ENCODE measurements around the gene RNF8.

Gene RNF8

DNA sequence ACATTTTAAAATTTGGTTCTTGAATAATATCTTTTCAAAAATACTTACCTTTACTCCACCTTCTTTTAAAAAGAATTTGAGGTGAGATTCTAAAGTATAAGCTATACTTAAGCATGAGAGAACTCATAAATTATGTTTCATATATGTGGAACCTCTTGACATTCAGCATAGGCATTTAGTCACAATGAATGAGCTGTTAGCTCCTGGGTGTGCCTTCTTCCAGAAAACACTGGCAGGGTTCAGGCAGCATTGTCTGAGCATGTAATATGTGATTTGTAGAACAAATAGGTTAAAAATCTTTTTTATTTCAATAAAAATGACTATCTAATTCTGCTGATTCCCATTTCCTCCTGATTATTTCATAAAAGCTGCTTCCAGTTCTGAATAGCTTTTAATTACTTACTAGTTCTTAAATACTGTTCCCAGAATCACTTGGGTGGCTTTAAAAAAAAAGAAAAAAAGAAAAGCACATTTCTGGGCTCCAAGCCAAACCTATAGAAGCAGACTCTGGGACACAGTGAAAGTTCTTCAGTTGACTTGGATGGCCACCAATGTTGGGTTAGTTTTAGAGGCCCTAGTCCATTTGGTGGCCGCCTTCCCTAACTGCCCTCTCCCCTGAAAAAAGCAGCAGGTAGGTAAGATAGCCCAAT lies 20.2 kb downstream of the RNF8 start:
- no peak for TF ChIP-seq ZNF2 (tag by site-specific recombination; IDR thresholded peaks at IDR 0.05)
- TF ChIP-seq, protein P1, sequence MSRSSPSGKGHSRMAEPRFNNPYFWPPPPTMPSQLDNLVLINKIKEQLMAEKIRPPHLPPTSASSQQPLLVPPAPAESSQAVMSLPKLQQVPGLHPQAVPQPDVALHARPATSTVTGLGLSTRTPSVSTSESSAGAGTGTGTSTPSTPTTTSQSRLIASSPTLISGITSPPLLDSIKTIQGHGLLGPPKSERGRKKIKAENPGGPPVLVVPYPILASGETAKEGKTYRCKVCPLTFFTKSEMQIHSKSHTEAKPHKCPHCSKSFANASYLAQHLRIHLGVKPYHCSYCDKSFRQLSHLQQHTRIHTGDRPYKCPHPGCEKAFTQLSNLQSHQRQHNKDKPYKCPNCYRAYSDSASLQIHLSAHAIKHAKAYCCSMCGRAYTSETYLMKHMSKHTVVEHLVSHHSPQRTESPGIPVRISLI (tag by site-specific recombination; IDR thresholded peaks at IDR 0.05) = peak; percentile 29; the same call in 1 of the 2 replicates
- TF ChIP-seq, protein P2, sequence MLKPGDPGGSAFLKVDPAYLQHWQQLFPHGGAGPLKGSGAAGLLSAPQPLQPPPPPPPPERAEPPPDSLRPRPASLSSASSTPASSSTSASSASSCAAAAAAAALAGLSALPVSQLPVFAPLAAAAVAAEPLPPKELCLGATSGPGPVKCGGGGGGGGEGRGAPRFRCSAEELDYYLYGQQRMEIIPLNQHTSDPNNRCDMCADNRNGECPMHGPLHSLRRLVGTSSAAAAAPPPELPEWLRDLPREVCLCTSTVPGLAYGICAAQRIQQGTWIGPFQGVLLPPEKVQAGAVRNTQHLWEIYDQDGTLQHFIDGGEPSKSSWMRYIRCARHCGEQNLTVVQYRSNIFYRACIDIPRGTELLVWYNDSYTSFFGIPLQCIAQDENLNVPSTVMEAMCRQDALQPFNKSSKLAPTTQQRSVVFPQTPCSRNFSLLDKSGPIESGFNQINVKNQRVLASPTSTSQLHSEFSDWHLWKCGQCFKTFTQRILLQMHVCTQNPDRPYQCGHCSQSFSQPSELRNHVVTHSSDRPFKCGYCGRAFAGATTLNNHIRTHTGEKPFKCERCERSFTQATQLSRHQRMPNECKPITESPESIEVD (tag by site-specific recombination; IDR thresholded peaks at IDR 0.05) = peak; percentile 51; the same call in 1 of the 2 replicates
- ChIA-PET CTCF (interaction anchor here (0.7 to 1.8 kb wide), 4 partner anchors 10 to 1283 kb away, joined by 3 to 6 read pairs (median 3); no protein-coding TSS in a partner anchor), POLR2A (no interaction called here)
- Histone ChIP-seq H3K4me1 (ENCODE audit: control insufficient read depth, insufficient read depth, low read length) (no peaks in the 10 kb centered on the region), H3K4me3 (ENCODE audit: low read depth, low read length) (no peak overlapping the region), H3K27ac (ENCODE audit: extremely low read depth, low read depth, low read length) (no peak overlapping the region), H3K36me3 (ENCODE audit: control insufficient read depth in 2 of 2, insufficient read depth in 1 of 2, low read length in 2 of 2) (peaks cover 41 to 90% of the 10 kb centered on the region in 2 experiments), H3K9me3 (ENCODE audit: control insufficient read depth, insufficient read depth, low read depth, low read length) (no peaks in the 10 kb centered on the region)

DNA sequence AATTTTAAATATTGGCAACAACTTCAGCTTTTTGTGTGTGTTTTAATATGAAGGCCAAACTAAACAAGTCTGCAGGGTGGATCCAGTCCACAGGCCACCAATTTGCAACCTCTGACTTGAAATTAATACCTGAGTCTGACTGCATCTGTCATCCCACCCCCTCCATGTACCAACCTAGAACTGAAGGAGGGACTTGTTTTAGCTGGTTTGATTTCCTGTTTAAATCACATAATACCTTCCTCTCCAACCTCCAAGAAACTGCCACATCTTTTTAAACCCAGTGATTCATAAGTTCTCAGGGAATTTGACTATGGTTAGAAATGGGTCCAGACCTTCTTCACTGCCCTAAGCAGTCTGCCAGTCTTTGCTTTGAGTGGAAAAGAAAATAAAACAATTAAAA lies 21.6 kb downstream of the RNF8 start:
- H3K4me1 ChIP-seq (ENCODE audit: control insufficient read depth, insufficient read depth, low read length) = no peaks in the 10 kb centered on the region
- no peaks in the 10 kb centered on the region for H3K9me3 ChIP-seq (ENCODE audit: control insufficient read depth, insufficient read depth, low read depth, low read length)
- POLR2A ChIA-PET = no interaction called here
- CTCF ChIA-PET = interaction anchor here (0.6 kb wide), 1 partner anchor 1351 kb away, joined by 4 read pairs; no protein-coding TSS in a partner anchor
- no peak overlapping the region for H3K27ac ChIP-seq (ENCODE audit: extremely low read depth, low read depth, low read length)
- TF ChIP-seq HOXD13 (CRISPR knock-in tag; IDR thresholded peaks at IDR 0.05; ENCODE audit: borderline replicate concordance) (no peak), PRDM1 (tag by site-specific recombination; IDR thresholded peaks at IDR 0.05) (no peak), ZNF221 (tag by site-specific recombination; IDR thresholded peaks at IDR 0.05; ENCODE audit: borderline replicate concordance) (no peak), ZNF184 (tag by site-specific recombination; IDR thresholded peaks at IDR 0.05) (no peak), ZNF549 (tag by site-specific recombination; IDR thresholded peaks at IDR 0.05) (no peak), ZNF138 (tag by site-specific recombination; IDR thresholded peaks at IDR 0.05; ENCODE audit: borderline replicate concordance) (no peak), ZNF324 (tag by site-specific recombination; IDR thresholded peaks at IDR 0.05) (no peak), ZNF747 (tag by site-specific recombination; IDR thresholded peaks at IDR 0.05) (no peak)
- TF ChIP-seq, protein P1 (tag by site-specific recombination; IDR thresholded peaks at IDR 0.05) = no peak
- TF ChIP-seq, protein P3, sequence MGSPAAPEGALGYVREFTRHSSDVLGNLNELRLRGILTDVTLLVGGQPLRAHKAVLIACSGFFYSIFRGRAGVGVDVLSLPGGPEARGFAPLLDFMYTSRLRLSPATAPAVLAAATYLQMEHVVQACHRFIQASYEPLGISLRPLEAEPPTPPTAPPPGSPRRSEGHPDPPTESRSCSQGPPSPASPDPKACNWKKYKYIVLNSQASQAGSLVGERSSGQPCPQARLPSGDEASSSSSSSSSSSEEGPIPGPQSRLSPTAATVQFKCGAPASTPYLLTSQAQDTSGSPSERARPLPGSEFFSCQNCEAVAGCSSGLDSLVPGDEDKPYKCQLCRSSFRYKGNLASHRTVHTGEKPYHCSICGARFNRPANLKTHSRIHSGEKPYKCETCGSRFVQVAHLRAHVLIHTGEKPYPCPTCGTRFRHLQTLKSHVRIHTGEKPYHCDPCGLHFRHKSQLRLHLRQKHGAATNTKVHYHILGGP (tag by site-specific recombination; IDR thresholded peaks at IDR 0.05) = no peak
- peaks cover 45 to 87% of the 10 kb centered on the region in 2 experiments for H3K36me3 ChIP-seq (ENCODE audit: control insufficient read depth in 2 of 2, insufficient read depth in 1 of 2, low read length in 2 of 2)
- H3K4me3 ChIP-seq (ENCODE audit: low read depth, low read length) = no peak overlapping the region

DNA sequence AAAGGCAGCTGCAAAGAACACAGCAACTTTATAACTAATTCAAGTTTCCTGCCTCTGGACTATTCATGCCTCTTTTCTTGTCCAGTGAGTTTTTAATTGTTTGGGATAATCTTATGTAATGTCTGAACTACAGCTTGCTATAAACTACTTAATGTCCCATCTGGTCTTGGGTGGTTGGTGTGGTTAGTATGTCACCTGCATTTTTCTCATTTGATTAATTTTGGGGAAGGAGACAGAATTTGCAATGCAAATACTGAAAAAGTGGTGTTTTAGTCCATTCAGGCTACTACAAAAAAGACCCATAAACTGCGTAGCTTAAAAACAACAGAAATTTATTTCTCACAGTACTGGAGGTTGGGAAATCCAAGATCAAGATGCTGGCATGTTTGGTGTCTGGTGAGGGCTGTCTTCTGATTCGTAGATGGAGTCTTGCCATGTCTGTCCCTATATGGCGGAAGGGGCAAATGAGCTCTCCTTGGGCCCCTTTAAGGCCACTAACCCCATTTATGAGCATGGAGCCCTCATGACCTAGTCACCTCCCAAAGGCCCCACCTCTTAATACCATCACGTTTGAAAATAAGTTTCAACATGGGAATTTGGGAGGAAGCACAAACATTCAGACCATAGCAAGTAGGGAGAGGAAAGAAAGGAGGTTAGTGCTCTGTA lies 22.4 kb downstream of the RNF8 start:
- no peaks in the 10 kb centered on the region for H3K4me1 ChIP-seq (ENCODE audit: control insufficient read depth, insufficient read depth, low read length)
- no peak overlapping the region for H3K27ac ChIP-seq (ENCODE audit: extremely low read depth, low read depth, low read length)
- TF ChIP-seq ZBTB7A (tag by site-specific recombination; IDR thresholded peaks at IDR 0.05; ENCODE audit: low read depth) = no peak
- TF ChIP-seq, protein P4, sequence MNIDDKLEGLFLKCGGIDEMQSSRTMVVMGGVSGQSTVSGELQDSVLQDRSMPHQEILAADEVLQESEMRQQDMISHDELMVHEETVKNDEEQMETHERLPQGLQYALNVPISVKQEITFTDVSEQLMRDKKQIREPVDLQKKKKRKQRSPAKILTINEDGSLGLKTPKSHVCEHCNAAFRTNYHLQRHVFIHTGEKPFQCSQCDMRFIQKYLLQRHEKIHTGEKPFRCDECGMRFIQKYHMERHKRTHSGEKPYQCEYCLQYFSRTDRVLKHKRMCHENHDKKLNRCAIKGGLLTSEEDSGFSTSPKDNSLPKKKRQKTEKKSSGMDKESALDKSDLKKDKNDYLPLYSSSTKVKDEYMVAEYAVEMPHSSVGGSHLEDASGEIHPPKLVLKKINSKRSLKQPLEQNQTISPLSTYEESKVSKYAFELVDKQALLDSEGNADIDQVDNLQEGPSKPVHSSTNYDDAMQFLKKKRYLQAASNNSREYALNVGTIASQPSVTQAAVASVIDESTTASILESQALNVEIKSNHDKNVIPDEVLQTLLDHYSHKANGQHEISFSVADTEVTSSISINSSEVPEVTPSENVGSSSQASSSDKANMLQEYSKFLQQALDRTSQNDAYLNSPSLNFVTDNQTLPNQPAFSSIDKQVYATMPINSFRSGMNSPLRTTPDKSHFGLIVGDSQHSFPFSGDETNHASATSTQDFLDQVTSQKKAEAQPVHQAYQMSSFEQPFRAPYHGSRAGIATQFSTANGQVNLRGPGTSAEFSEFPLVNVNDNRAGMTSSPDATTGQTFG (tag by site-specific recombination; IDR thresholded peaks at IDR 0.05; ENCODE audit: borderline replicate concordance) = no peak
- ChIA-PET CTCF (interaction anchor here (0.6 to 3.6 kb wide), 4 partner anchors 8 to 168 kb away, joined by 3 to 13 read pairs (median 5); no protein-coding TSS in a partner anchor), POLR2A (no interaction called here)
- H3K36me3 ChIP-seq (ENCODE audit: control insufficient read depth in 2 of 2, insufficient read depth in 1 of 2, low read length in 2 of 2) = peaks cover 45 to 86% of the 10 kb centered on the region in 2 experiments
- H3K4me3 ChIP-seq (ENCODE audit: low read depth, low read length) = no peak overlapping the region
- H3K9me3 ChIP-seq (ENCODE audit: control insufficient read depth, insufficient read depth, low read depth, low read length) = no peaks in the 10 kb centered on the region

Measured in HEK293 (cell line).